Psoas muscle (tissue), 8 donors: ENCODE data around the gene MUSK. TPM values are rescaled to one million over a fixed set of nuclear protein-coding genes. Genes with fewer than 3 reads are reported as not detected.

Experiments used
- ATAC-seq, 4 donors: fragments of 200-7000 bp; cut with Tn5 transposase; one replicate each; pipeline ENCODE4 v1.9.1; 2020; ENCODE audit warnings: moderate library complexity in 3 of 4, mild to moderate bottlenecking in 2 of 4
- DNase-seq, 2 donors: peaks; one replicate each; pipeline ENCODE4 v3.0.0-alpha.2; 2020
- H3K27ac ChIP-seq: fragments of 200-600 bp; one replicate; pipeline ENCODE4 v1.8.0; 2022
- H3K27me3 ChIP-seq, 3 donors: fragments of 200-600 bp in 1 of 3; one replicate each; pipeline versions ENCODE4 v1.6.1 to v1.8.0; 2013 to 2022; ENCODE audit warnings: low read length in 2 of 3, mild to moderate bottlenecking in 2 of 3, moderate library complexity in 1 of 3; ENCODE audit not compliant: insufficient read depth in 3 of 3
- H3K36me3 ChIP-seq, 2 donors: fragments of 200-600 bp in 1 of 2; one replicate each; pipeline versions ENCODE4 v1.6.1 to v1.8.0; 2013 to 2022; ENCODE audit warnings: low read depth in 1 of 2, mild to moderate bottlenecking in 1 of 2, moderate library complexity in 1 of 2; ENCODE audit not compliant: insufficient read depth in 1 of 2
- H3K4me1 ChIP-seq: fragments of 200-600 bp; one replicate; pipeline ENCODE4 v1.8.0; 2022
- H3K4me3 ChIP-seq: fragments of 200-600 bp; one replicate; pipeline ENCODE4 v1.8.0; 2022; ENCODE audit warnings: mild to moderate bottlenecking
- H3K9me3 ChIP-seq: fragments of 200-600 bp; one replicate; pipeline ENCODE4 v1.8.0; 2022
- WGBS, 3 donors: extraction: QIAGEN DNeasy Blood & Tissue Kit; methylation state at CpG; one replicate each; pipeline versions ENCODE4 v1.1.6 to v1.1.7; 2013; 5-methylcytosine and 5-hydroxymethylcytosine counted together
- intact Hi-C, 2 donors: fragments of 100-400 bp; cut with DNase I; formaldehyde crosslinking; loops; one replicate each; pipeline versions ENCODE4 v1.11.0 to v1.14.2; 2022
- long read RNA-seq, 2 donors: library from polyadenylated mRNA; unstranded; transcript quantifications; one replicate each; pipeline ENCODE4 v2.0.0, GENCODE V29; 2021
- polyA plus RNA-seq, 3 donors: library from polyadenylated mRNA; stranded (reverse); fragments of 200-250 nt; gene quantifications; one replicate each; pipeline ENCODE4 v1.2.3, GENCODE V29; 2013
- total RNA-seq, 4 donors: library from RNA; stranded (reverse); fragmentation: NEBNext Ultra II Directional in 2 of 4; extraction: Animal tissue kit (Norgen Biotek cat#: 25700) in 2 of 4; gene quantifications; one replicate each; pipeline versions ENCODE4 v1.2.1 to v1.2.4, GENCODE V29; 2021 to 2023
- TF ChIP-seq, protein P1 (sequence below): fragments of 200-600 bp; IDR thresholded peaks from one replicate; pipeline ENCODE4 v1.8.0; 2022; ENCODE audit warnings: antibody characterized with exemption
- donor health status: healthy with polysubstance abuse.
- donor health status: DM: no; HTN: no; CAD: no; lungs with moderate emphysema.
- donor health status: Bipolar disorder and iron deficiency.
- donor health status: healthy.
- donor health status: DM: yes; HTN: yes; CAD: no.
- donor health status: DM: no; HTN: no; CAD: no.
- donor health status: DM: no; HTN: no; CAD: no.
- donor health status: DM: yes; HTN: yes; CAD: no.

MUSK gene
- 10 to 100 TPM in 1 of 4 donors, 1 to 10 TPM in 3; 1.2 to 15.7 (median 4.1) TPM for total RNA-seq
- polyA plus RNA-seq, result 1 to 10 TPM in 2 of 3 donors, under 1 TPM in 1; 0.66 to 6.7 (median 2.3) TPM
- long read RNA-seq, donor 1, partial matches to known transcripts, result 0 of 1 reads
- long read RNA-seq, donor 1, other reads (novel, unspliced or antisense), result 1 of 1 reads
- long read RNA-seq, donor 2, result 0 reads

DNA sequence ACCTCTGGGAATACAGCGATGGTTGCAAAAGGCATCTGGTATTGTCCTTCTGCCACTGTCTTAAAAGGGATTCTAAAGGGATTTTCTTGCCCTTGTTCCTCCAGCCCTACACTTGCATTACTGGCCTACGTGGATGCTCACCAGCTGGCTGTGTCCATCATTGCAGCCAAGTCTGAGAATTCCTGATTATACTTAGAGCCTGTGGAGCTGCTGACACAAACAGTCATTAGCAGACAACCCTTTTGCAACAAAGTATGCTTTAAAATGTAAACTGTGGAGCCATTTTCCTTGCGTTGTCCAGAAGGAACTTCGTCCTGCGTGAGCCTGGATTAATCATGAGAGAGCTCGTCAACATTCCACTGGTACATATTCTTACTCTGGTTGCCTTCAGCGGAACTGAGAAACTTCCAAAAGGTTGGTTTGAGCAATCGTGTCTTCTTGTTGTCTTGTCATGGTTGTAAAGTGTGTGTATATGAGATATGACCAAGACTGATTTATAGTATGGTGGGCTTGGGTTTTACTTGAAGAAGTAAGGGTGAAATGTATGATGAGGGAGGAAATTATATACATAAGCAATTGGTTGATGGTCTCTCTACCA, at the start of gene MUSK:
MUSK (plus strand) TSS at position 222 of the 598 bp plus-strand sequence; CDS start at position 336, 114 bp downstream.
- TF ChIP-seq, protein P1, sequence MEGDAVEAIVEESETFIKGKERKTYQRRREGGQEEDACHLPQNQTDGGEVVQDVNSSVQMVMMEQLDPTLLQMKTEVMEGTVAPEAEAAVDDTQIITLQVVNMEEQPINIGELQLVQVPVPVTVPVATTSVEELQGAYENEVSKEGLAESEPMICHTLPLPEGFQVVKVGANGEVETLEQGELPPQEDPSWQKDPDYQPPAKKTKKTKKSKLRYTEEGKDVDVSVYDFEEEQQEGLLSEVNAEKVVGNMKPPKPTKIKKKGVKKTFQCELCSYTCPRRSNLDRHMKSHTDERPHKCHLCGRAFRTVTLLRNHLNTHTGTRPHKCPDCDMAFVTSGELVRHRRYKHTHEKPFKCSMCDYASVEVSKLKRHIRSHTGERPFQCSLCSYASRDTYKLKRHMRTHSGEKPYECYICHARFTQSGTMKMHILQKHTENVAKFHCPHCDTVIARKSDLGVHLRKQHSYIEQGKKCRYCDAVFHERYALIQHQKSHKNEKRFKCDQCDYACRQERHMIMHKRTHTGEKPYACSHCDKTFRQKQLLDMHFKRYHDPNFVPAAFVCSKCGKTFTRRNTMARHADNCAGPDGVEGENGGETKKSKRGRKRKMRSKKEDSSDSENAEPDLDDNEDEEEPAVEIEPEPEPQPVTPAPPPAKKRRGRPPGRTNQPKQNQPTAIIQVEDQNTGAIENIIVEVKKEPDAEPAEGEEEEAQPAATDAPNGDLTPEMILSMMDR, result no peak
- intact Hi-C loops, result no loop called here
- H3K27me3 ChIP-seq, result no peaks in the 10 kb centered on the region
- ATAC-seq (peak in 3 of 4 donors; percentile 58 to 85 (median 81)), DNase-seq (no peak)
- WGBS, 3 donors, result 23 to 31% (median 31%) methylated on average over 8 of the region's 8 CpGs
- H3K36me3 ChIP-seq, result no peaks in the 10 kb centered on the region
- peak within 1 kb of the TSS; percentile 30 for H3K27ac ChIP-seq
- H3K4me3 ChIP-seq, result peak within 1 kb of the TSS; percentile 37
- no peaks in the 10 kb centered on the region for H3K9me3 ChIP-seq
- no peaks in the 10 kb centered on the region for H3K4me1 ChIP-seq

DNA sequence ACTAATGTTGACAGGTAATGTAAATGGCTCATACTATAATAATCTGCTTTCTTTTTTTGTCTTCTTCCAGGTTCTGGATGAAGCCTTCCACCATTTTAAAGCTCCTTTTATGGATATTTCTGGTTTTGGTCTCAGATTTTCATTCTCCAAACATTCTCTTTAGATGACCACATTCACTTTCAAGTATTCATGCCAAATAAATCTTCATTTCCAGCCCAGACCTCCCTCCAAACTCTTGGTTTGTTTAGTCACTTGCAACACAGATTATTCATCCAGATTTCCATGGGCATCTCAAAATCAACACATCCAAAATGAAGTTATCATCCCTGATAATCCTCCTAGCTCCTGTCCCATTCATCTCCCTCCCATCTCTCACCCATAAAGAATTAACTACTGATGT, 48.8 kb upstream of the MUSK start:
- Histone ChIP-seq H3K9me3 (no peaks in the 10 kb centered on the region), H3K27me3 (no peaks in the 10 kb centered on the region), H3K36me3 (no peaks in the 10 kb centered on the region), H3K27ac (no peak overlapping the region), H3K4me3 (no peak overlapping the region), H3K4me1 (no peaks in the 10 kb centered on the region)
- TF ChIP-seq, protein P1, result no peak
- intact Hi-C loops, result loop anchor here (5.0 to 10.0 kb wide), 2 partner anchors 165 to 438 kb away; no protein-coding TSS in a partner anchor
- ATAC-seq, result no peak
- no peak for DNase-seq

DNA sequence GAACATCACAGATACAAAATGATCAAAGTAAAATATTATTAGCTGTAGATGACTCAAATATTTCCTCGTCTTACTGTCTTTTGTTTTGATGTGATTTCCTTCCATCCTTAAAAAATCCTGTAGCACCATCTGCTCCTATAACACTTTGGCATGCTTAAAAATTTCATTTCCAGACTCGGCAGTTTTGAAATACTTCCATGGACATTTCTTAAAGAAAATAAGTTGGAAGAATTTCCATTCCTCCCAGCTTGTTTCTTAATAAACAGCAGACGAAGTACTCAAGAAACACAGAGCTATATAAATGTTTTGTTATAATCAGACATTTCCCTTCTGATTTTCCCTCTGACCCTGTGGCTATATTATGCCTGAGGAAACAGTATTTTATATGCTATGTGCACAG, 47.9 kb upstream of the MUSK start:
- Histone ChIP-seq H3K4me3 (no peak overlapping the region), H3K4me1 (no peaks in the 10 kb centered on the region), H3K27ac (no peak overlapping the region), H3K9me3 (no peaks in the 10 kb centered on the region), H3K36me3 (no peaks in the 10 kb centered on the region), H3K27me3 (no peaks in the 10 kb centered on the region)
- intact Hi-C loops, result loop anchor here (5.0 kb wide), 1 partner anchor 438 kb away; no protein-coding TSS in a partner anchor
- WGBS, 3 donors, result 23 to 31% (median 30%) methylated on average over 3 of the region's 3 CpGs
- no peak for ATAC-seq
- DNase-seq, result no peak
- TF ChIP-seq, protein P1, result no peak

DNA sequence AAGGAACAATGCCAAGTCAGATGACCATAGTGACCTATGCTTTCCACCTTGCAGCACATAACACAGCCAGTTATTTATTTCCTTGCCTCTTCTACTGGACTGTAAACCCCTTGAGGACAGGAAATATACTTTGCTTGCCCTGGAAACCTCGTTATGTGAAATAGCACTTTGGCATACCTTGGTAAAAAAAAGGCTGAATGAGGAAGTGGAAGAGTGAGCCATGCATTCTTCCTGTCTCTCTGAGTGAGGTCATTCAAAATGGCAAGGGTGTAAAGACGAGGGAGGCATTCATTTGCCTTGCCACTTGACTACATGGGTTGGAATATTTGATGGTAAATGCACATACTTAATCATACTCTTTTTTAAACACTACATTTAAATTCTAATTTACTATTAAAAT, 46.2 kb upstream of the MUSK start:
- H3K27ac ChIP-seq, result no peak overlapping the region
- no peaks in the 10 kb centered on the region for H3K36me3 ChIP-seq
- H3K9me3 ChIP-seq, result no peaks in the 10 kb centered on the region
- ATAC-seq (no peak), DNase-seq (no peak)
- H3K4me1 ChIP-seq, result no peaks in the 10 kb centered on the region
- TF ChIP-seq, protein P1, result no peak
- H3K4me3 ChIP-seq, result no peak overlapping the region
- intact Hi-C loops, result loop anchor here (5.0 kb wide), 1 partner anchor 440 kb away; no protein-coding TSS in a partner anchor
- no peaks in the 10 kb centered on the region for H3K27me3 ChIP-seq
- 67 to 78% (median 69%) methylated on average over 2 of the region's 2 CpGs for WGBS, 3 donors
